ENCODE measurements around the gene KRT83.

GRCh38 chr12:52294803-52295202, 26.4 kb downstream of the KRT83 start:
- TF ChIP-seq CTCF (IDR thresholded peaks at IDR 0.05; ENCODE audit: insufficient read depth, low read length, poor library complexity, severe bottlenecking) (no peak), EZH2phosphoT487 (conservative IDR thresholded peaks at IDR 0.05; ENCODE audit: low read length) (no peak)
